K562 (cell line): ENCODE results near the gene LY6G6D. TPM values are rescaled to one million over a fixed set of nuclear protein-coding genes. Genes with fewer than 3 reads are reported as not detected.

Experiments used
- CAMTA2 ChIP-seq: fragments of 250-450 bp; sonication (Bioruptor Pico); conservative IDR thresholded peaks from 2 replicates; pipeline ENCODE4 v1.5.1; 2022
- CREM ChIP-seq: IDR thresholded peaks from 2 replicates; pipeline ENCODE4 v1.6.1; 2014; ENCODE audit warnings: antibody characterized with exemption, low read depth
- ETV6 ChIP-seq, 3 experiments: fragments of 150-350 bp in 1 of 3; sonication (generic) in 1 of 3; formaldehyde crosslinking in 1 of 3; IDR thresholded peaks; 2 replicates each; pipeline versions ENCODE4 v1.6.1 to v1.8.0; 2014 to 2022; ENCODE audit warnings: borderline replicate concordance in 2 of 3, low read depth in 2 of 3, antibody characterized with exemption in 1 of 3, low read length in 1 of 3, mild to moderate bottlenecking in 1 of 3, missing genetic modification reagents in 1 of 3
- GABPA ChIP-seq: fragments of 200-800 bp; sonication (Bioruptor generic); conservative IDR thresholded peaks from 2 replicates; pipeline ENCODE4 v1.6.1; 2016; ENCODE audit warnings: low read depth, missing genetic modification characterization, missing compliant biosample characterization
- JUND ChIP-seq, 2 experiments: IDR thresholded peaks; 2 replicates in 1 of 2; 3 replicates in 1 of 2; pipeline ENCODE4 v1.6.1; 2011; ENCODE audit warnings: borderline replicate concordance in 2 of 2, low read depth in 2 of 2, low read length in 2 of 2, improper control_type of control experiment in 1 of 2, missing biosample characterization in 1 of 2, missing genetic modification characterization in 1 of 2, missing genetic modification reagents in 1 of 2
- MAZ ChIP-seq, 2 experiments: fragments of 450-650 bp in 1 of 2; sonication (generic) in 1 of 2; formaldehyde crosslinking; IDR thresholded peaks in 1 of 2; conservative IDR thresholded peaks in 1 of 2; 2 replicates each; pipeline versions ENCODE4 v1.4.0 to v1.5.0; 2020; ENCODE audit warnings: mild to moderate bottlenecking in 1 of 2, missing genetic modification reagents in 1 of 2
- MEIS2 ChIP-seq: fragments of 450-650 bp; IDR thresholded peaks from 2 replicates; pipeline ENCODE4 v1.6.1; 2014; ENCODE audit warnings: mild to moderate bottlenecking; ENCODE audit not compliant: partially characterized antibody
- NCOA1 ChIP-seq: fragments of 450-650 bp; IDR thresholded peaks from 2 replicates; pipeline ENCODE4 v1.6.1; 2016; ENCODE audit warnings: low read depth
- SAFB2 ChIP-seq: fragments of 200-400 bp; formaldehyde crosslinking; IDR thresholded peaks from 2 replicates; pipeline ENCODE4 v1.6.1; 2018; ENCODE audit warnings: borderline replicate concordance, low read length, low read depth, moderate library complexity; ENCODE audit not compliant: severe bottlenecking
- SIN3B ChIP-seq: fragments of 450-650 bp; IDR thresholded peaks from 2 replicates; pipeline ENCODE4 v1.6.1; 2017; ENCODE audit warnings: low read depth, mild to moderate bottlenecking, moderate library complexity
- SMARCA4 ChIP-seq: fragments of 450-650 bp; IDR thresholded peaks from 2 replicates; pipeline ENCODE4 v1.6.1; 2016
- ZNF41 ChIP-seq: fragments of 250-450 bp; sonication (Bioruptor Pico); conservative IDR thresholded peaks from 2 replicates; pipeline ENCODE4 v1.4.0; 2020; ENCODE audit warnings: mild to moderate bottlenecking
- polyA plus RNA-seq, 8 experiments: library from polyadenylated mRNA; depleted of rRNA in 4 of 8; stranded (reverse) in 5 of 8; unstranded in 3 of 8; fragments of >200 nt; fragmentation: Nextera tagmentation in 2 of 8; fragmentation: Illumina TruSeq in 1 of 8; extraction: Ambion mirVana in 2 of 8; extraction: Trizol in 1 of 8; gene quantifications; 2 replicates each; pipeline versions ENCODE4 v1.2.1 to v1.2.3, GENCODE V29; 2011 to 2014; ENCODE audit warnings: inconsistent platforms in 1 of 8, missing spikeins in 1 of 8
- total RNA-seq, 7 experiments: library from RNA; depleted of rRNA in 6 of 7; stranded (reverse); fragments of >200 nt in 6 of 7; fragmentation: Illumina TruSeq in 2 of 7; extraction: Trizol in 2 of 7; gene quantifications; 2 replicates each; pipeline versions ENCODE4 v1.2.1 to v1.2.3, GENCODE V29; 2011 to 2021; ENCODE audit warnings: low replicate concordance in 1 of 7
- TF ChIP-seq, protein P1 (sequence below), 2 experiments: IDR thresholded peaks; 2 replicates each; pipeline ENCODE4 v1.6.1; 2012; ENCODE audit warnings: improper control_type of control experiment in 2 of 2, low read depth in 2 of 2, low read length in 2 of 2, borderline replicate concordance in 1 of 2
- TF ChIP-seq, protein P2 (sequence below): fragments of 250-450 bp; sonication (Bioruptor Pico); IDR thresholded peaks from 2 replicates; pipeline ENCODE4 v1.4.0; 2020; ENCODE audit warnings: borderline replicate concordance
- TF ChIP-seq, protein P3 (sequence below): fragments of 250-450 bp; sonication (Bioruptor Pico); IDR thresholded peaks from 2 replicates; pipeline ENCODE4 v1.5.0; 2021
- TF ChIP-seq, protein P4 (sequence below): fragments of 250-450 bp; sonication (Bioruptor Pico); IDR thresholded peaks from 2 replicates; pipeline ENCODE4 v1.4.0; 2020; ENCODE audit warnings: mild to moderate bottlenecking, moderate library complexity

Gene LY6G6D
- total and polyA plus RNA-seq, 9 of the 15 experiments (the other 6 are each of a cell fraction or from before 2014, with no cell fraction given): 0.30 to 0.38 TPM; not detected in 7

- TF ChIP-seq CREM (peak; percentile 97), ZNF41 (CRISPR knock-in tag) (0 out of 2 replicates have a peak, but pooled peaks have one; percentile 50), SMARCA4 (peak; percentile 21; the same call in 1 of the 2 replicates), CAMTA2 (CRISPR knock-in tag) (no peak), GABPA (tag) (peak; percentile 80), JUND (IDR thresholded peaks at IDR 0.05; ENCODE audit: borderline replicate concordance, low read depth, low read length) (peak; percentile 90), JUND (tag; IDR thresholded peaks at IDR 0.05; ENCODE audit: borderline replicate concordance, low read depth, low read length) (peak; percentile 80; the same call in 1 of the 3 replicates), MAZ (CRISPR knock-in tag; conservative IDR thresholded peaks at IDR 0.05 in 1 of 2, IDR thresholded peaks at IDR 0.05 in 1 of 2) (peak; percentile 94 to 99), NCOA1 (peak; percentile 39), MEIS2 (peak; percentile 49), ETV6 (IDR thresholded peaks at IDR 0.05; ENCODE audit: borderline replicate concordance in 1 of 2, low read depth in 2 of 2, low read length in 1 of 2) (peak in 1 of 2 experiments; percentile 67; a peak in 1 of 4 replicates), ETV6 (CRISPR knock-in tag; IDR thresholded peaks at IDR 0.05; ENCODE audit: borderline replicate concordance) (no peak), SAFB2 (no peak), SIN3B (peak; percentile 66; the same call in 1 of the 2 replicates)
- TF ChIP-seq, protein P1, sequence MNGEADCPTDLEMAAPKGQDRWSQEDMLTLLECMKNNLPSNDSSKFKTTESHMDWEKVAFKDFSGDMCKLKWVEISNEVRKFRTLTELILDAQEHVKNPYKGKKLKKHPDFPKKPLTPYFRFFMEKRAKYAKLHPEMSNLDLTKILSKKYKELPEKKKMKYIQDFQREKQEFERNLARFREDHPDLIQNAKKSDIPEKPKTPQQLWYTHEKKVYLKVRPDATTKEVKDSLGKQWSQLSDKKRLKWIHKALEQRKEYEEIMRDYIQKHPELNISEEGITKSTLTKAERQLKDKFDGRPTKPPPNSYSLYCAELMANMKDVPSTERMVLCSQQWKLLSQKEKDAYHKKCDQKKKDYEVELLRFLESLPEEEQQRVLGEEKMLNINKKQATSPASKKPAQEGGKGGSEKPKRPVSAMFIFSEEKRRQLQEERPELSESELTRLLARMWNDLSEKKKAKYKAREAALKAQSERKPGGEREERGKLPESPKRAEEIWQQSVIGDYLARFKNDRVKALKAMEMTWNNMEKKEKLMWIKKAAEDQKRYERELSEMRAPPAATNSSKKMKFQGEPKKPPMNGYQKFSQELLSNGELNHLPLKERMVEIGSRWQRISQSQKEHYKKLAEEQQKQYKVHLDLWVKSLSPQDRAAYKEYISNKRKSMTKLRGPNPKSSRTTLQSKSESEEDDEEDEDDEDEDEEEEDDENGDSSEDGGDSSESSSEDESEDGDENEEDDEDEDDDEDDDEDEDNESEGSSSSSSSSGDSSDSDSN (IDR thresholded peaks at IDR 0.05; ENCODE audit: borderline replicate concordance in 1 of 2, low read depth in 2 of 2, low read length in 2 of 2): peak; percentile 88 to 89; a peak in 3 of 4 replicates
- TF ChIP-seq, protein P2, sequence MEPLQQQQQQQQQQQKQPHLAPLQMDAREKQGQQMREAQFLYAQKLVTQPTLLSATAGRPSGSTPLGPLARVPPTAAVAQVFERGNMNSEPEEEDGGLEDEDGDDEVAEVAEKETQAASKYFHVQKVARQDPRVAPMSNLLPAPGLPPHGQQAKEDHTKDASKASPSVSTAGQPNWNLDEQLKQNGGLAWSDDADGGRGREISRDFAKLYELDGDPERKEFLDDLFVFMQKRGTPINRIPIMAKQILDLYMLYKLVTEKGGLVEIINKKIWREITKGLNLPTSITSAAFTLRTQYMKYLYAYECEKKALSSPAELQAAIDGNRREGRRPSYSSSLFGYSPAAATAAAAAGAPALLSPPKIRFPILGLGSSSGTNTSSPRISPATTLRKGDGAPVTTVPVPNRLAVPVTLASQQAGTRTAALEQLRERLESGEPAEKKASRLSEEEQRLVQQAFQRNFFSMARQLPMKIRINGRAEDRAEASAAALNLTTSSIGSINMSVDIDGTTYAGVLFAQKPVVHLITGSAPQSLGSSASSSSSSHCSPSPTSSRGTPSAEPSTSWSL (CRISPR knock-in tag): no peak
- TF ChIP-seq, protein P3, sequence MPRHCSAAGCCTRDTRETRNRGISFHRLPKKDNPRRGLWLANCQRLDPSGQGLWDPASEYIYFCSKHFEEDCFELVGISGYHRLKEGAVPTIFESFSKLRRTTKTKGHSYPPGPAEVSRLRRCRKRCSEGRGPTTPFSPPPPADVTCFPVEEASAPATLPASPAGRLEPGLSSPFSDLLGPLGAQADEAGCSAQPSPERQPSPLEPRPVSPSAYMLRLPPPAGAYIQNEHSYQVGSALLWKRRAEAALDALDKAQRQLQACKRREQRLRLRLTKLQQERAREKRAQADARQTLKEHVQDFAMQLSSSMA (CRISPR knock-in tag): 0 out of 2 replicates have a peak, but pooled peaks have one; percentile 34
- TF ChIP-seq, protein P4, sequence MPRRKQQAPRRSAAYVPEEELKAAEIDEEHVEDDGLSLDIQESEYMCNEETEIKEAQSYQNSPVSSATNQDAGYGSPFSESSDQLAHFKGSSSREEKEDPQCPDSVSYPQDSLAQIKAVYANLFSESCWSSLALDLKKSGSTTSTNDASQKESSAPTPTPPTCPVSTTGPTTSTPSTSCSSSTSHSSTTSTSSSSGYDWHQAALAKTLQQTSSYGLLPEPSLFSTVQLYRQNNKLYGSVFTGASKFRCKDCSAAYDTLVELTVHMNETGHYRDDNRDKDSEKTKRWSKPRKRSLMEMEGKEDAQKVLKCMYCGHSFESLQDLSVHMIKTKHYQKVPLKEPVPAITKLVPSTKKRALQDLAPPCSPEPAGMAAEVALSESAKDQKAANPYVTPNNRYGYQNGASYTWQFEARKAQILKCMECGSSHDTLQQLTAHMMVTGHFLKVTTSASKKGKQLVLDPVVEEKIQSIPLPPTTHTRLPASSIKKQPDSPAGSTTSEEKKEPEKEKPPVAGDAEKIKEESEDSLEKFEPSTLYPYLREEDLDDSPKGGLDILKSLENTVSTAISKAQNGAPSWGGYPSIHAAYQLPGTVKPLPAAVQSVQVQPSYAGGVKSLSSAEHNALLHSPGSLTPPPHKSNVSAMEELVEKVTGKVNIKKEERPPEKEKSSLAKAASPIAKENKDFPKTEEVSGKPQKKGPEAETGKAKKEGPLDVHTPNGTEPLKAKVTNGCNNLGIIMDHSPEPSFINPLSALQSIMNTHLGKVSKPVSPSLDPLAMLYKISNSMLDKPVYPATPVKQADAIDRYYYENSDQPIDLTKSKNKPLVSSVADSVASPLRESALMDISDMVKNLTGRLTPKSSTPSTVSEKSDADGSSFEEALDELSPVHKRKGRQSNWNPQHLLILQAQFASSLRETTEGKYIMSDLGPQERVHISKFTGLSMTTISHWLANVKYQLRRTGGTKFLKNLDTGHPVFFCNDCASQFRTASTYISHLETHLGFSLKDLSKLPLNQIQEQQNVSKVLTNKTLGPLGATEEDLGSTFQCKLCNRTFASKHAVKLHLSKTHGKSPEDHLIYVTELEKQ (CRISPR knock-in tag): 0 out of 2 replicates have a peak, but pooled peaks have one; percentile 20
Measured at GRCh38 chr6:31702819-31703716, 12.1 kb upstream of the LY6G6D start, which contains the start of gene ABHD16A (continued).
